HepG2 (cell line): Measurements from ENCODE around the gene ANP32D. TPM values are rescaled to one million over a fixed set of nuclear protein-coding genes. Genes with fewer than 3 reads are reported as not detected.

Experiments used
- ATAC-seq: fragments of 200-7000 bp; cut with Tn5 transposase; 3 replicates; pipeline ENCODE4 v1.9.1; 2020; ENCODE audit warnings: mild to moderate bottlenecking, moderate library complexity
- BruUV-seq: library from RNA; stranded (reverse); fragments of 400-500 nt; replicated peaks from 2 replicates; lab custom pipeline; 2021; lab: Mats Ljungman, UMichigan
- CTCF ChIA-PET: fragments of 300-600 bp; formaldehyde crosslinking; extraction: SDS; loops from one replicate; lab custom pipeline; 2021; ENCODE audit warnings: low total read pairs, inconsistent platforms, low intra/inter-chr PET ratio; lab: Yijun Ruan, JAX
- POLR2A ChIA-PET: fragments of 350-600 bp; sonication (Branson Sonifier 250); formaldehyde crosslinking; loops from one replicate; lab custom pipeline; 2020; ENCODE audit warnings: antibody characterized with exemption, inconsistent platforms; lab: Yijun Ruan, JAX
- DNase-seq: peaks from one replicate; pipeline ENCODE4 v3.0.0-alpha.2; 2015; ENCODE audit warnings: low spot score
- FAIRE-seq: peaks from 3 replicates; lab custom pipeline; 2011; peaks lifted over from hg19 to GRCh38; lab: Jason Lieb, UNC
- H2AFZ ChIP-seq: one replicate; pipeline ENCODE4 v1.6.1; 2011; ENCODE audit warnings: low read length, inconsistent platforms
- H3K27ac ChIP-seq: fragments of 300-600 bp; 3 replicates; pipeline ENCODE4 v1.8.0; 2011; ENCODE audit warnings: mixed run types, mild to moderate bottlenecking, mixed read lengths, low read length, inconsistent platforms; ENCODE audit not compliant: insufficient read depth; ENCODE audit errors: extremely low read length
- H3K27me3 ChIP-seq, 2 experiments: fragments of 200-600 bp in 1 of 2; 2 replicates in 1 of 2; 3 replicates in 1 of 2; pipeline versions ENCODE4 v1.6.0 to v1.8.0; 2011; ENCODE audit warnings: low read length in 2 of 2, mild to moderate bottlenecking in 2 of 2, moderate library complexity in 2 of 2, inconsistent platforms in 1 of 2; ENCODE audit not compliant: insufficient read depth in 2 of 2, control insufficient read depth in 1 of 2
- H3K36me3 ChIP-seq, 2 experiments: fragments of 200-600 bp in 1 of 2; replicated peaks in 1 of 2; 2 replicates in 1 of 2; 3 replicates in 1 of 2; pipeline versions ENCODE4 v1.5.1 to v1.8.0; 2011; ENCODE audit warnings: low read length in 2 of 2, inconsistent platforms in 1 of 2; ENCODE audit not compliant: insufficient read depth in 2 of 2, control insufficient read depth in 1 of 2
- H3K4me1 ChIP-seq: 2 replicates; pipeline ENCODE4 v1.5.1; 2012; ENCODE audit warnings: low read length, inconsistent platforms; ENCODE audit not compliant: insufficient read depth
- H3K4me2 ChIP-seq: 2 replicates; pipeline ENCODE4 v1.6.0; 2011; ENCODE audit warnings: low read depth, low read length, inconsistent platforms
- H3K4me3 ChIP-seq, 3 experiments: fragments of 200-600 bp in 1 of 3; sonication (generic), shearing (Covaris generic) in 1 of 3; replicated peaks in 1 of 3; 2 replicates each; pipeline ENCODE4 v1.5.1; 2011 to 2016; ENCODE audit warnings: low read length in 3 of 3, inconsistent platforms in 2 of 3, low read depth in 2 of 3, mild to moderate bottlenecking in 2 of 3, control low read depth in 1 of 3, mixed read lengths in 1 of 3; ENCODE audit not compliant: insufficient read depth in 1 of 3
- H3K79me2 ChIP-seq: one replicate; pipeline ENCODE4 v1.6.1; 2011; ENCODE audit warnings: low read length, inconsistent platforms; ENCODE audit not compliant: insufficient read depth
- H3K9ac ChIP-seq: 2 replicates; pipeline ENCODE4 v1.6.0; 2011; ENCODE audit warnings: mild to moderate bottlenecking, low read depth, low read length, inconsistent platforms; ENCODE audit not compliant: insufficient read depth
- H3K9me3 ChIP-seq: 2 replicates; pipeline ENCODE4 v1.5.1; 2012; ENCODE audit warnings: mild to moderate bottlenecking, low read length
- H4K20me1 ChIP-seq: 2 replicates; pipeline ENCODE4 v1.6.0; 2011; ENCODE audit warnings: inconsistent platforms, mild to moderate bottlenecking, low read length, moderate library complexity; ENCODE audit not compliant: insufficient read depth
- CHD2 ChIP-seq: IDR thresholded peaks from 2 replicates; pipeline ENCODE4 v1.6.1; 2011; ENCODE audit warnings: low read depth, low read length, improper control_type of control experiment
- DR1 ChIP-seq: sonication (generic); formaldehyde crosslinking; IDR thresholded peaks from 2 replicates; pipeline ENCODE4 v1.8.0; 2021; ENCODE audit warnings: mild to moderate bottlenecking, missing genetic modification reagents, inconsistent platforms
- FLYWCH1 ChIP-seq: sonication (generic); formaldehyde crosslinking; IDR thresholded peaks from 2 replicates; pipeline ENCODE4 v1.8.1; 2023; ENCODE audit warnings: mild to moderate bottlenecking, missing genetic modification reagents
- FOXM1 ChIP-seq: sonication (generic); formaldehyde crosslinking; IDR thresholded peaks from 2 replicates; pipeline ENCODE4 v1.5.0; 2020; ENCODE audit warnings: missing genetic modification reagents
- GZF1 ChIP-seq: sonication (generic); formaldehyde crosslinking; IDR thresholded peaks from 2 replicates; pipeline ENCODE4 v1.5.1; 2020; ENCODE audit warnings: mild to moderate bottlenecking, missing genetic modification reagents
- JARID2 ChIP-seq: sonication (generic); formaldehyde crosslinking; IDR thresholded peaks from 2 replicates; pipeline ENCODE4 v1.8.1; 2023; ENCODE audit warnings: missing genetic modification reagents, inconsistent platforms; ENCODE audit not compliant: insufficient replicate concordance
- KDM1A ChIP-seq: IDR thresholded peaks from 2 replicates; pipeline ENCODE4 v1.6.1; 2016; ENCODE audit warnings: missing compliant biosample characterization
- MXI1 ChIP-seq: IDR thresholded peaks from 3 replicates; pipeline ENCODE4 v1.6.1; 2012; ENCODE audit warnings: low read depth, low read length, inconsistent platforms, borderline replicate concordance
- SOX5 ChIP-seq: IDR thresholded peaks from 2 replicates; pipeline ENCODE4 v1.6.1; 2016; ENCODE audit warnings: borderline replicate concordance
- TFE3 ChIP-seq: IDR thresholded peaks from 2 replicates; pipeline ENCODE4 v1.6.1; 2016
- THRA ChIP-seq: sonication (generic); formaldehyde crosslinking; IDR thresholded peaks from 2 replicates; pipeline ENCODE4 v1.4.0; 2020; ENCODE audit warnings: missing genetic modification reagents, borderline replicate concordance
- TP53 ChIP-seq: sonication (generic); formaldehyde crosslinking; conservative IDR thresholded peaks from 2 replicates; pipeline ENCODE4 v1.4.0; 2020; ENCODE audit warnings: missing genetic modification reagents
- ZBTB3 ChIP-seq: sonication (generic); formaldehyde crosslinking; IDR thresholded peaks from 2 replicates; pipeline ENCODE4 v1.4.0; 2020; ENCODE audit warnings: low read depth, mild to moderate bottlenecking, moderate library complexity, missing genetic modification reagents, borderline replicate concordance
- ZNF296 ChIP-seq: sonication (generic); formaldehyde crosslinking; conservative IDR thresholded peaks from 2 replicates; pipeline ENCODE4 v1.5.0; 2020; ENCODE audit warnings: mild to moderate bottlenecking, missing genetic modification reagents
- ZNF703 ChIP-seq: sonication (generic); formaldehyde crosslinking; IDR thresholded peaks from 2 replicates; pipeline ENCODE4 v1.5.1; 2020; ENCODE audit warnings: missing genetic modification reagents, mild to moderate bottlenecking, moderate library complexity, borderline replicate concordance
- ZNF792 ChIP-seq: IDR thresholded peaks from 2 replicates; pipeline ENCODE4 v1.6.1; 2016
- WGBS: methylation state at CpG from one replicate; pipeline ENCODE4 v1.1.6; 2017; ENCODE audit warnings: low lambda C conversion rate; 5-methylcytosine and 5-hydroxymethylcytosine counted together
- in situ Hi-C: cut with HindIII; loops from 2 replicates; pipeline ENCODE4 v1.10.0; 2017; ENCODE audit warnings: low pct_unique_long_range_greater_than_20kb; ENCODE audit not compliant: extremely low pct_ligation_motif_present
- intact Hi-C: fragments of 100-400 bp; cut with micrococcal nuclease; formaldehyde crosslinking; loops from one replicate; pipeline ENCODE4 v1.10.0; 2022; ENCODE audit not compliant: unreplicated experiment
- polyA plus RNA-seq, 8 experiments: library from polyadenylated mRNA; depleted of rRNA in 3 of 8; stranded (reverse) in 7 of 8; unstranded in 1 of 8; fragments of >200 nt; fragmentation: Illumina TruSeq in 4 of 8; extraction: Trizol in 4 of 8; gene quantifications; 2 replicates each; pipeline versions ENCODE4 v1.2.1 to v1.2.3, GENCODE V29; 2011 to 2016; ENCODE audit warnings: low read depth in 4 of 8, missing spikeins in 1 of 8, mixed read lengths in 1 of 8; ENCODE audit not compliant: insufficient read depth in 1 of 8
- total RNA-seq, 5 experiments: library from RNA; depleted of rRNA; stranded (reverse); fragments of >200 nt; fragmentation: Illumina TruSeq; extraction: Trizol; gene quantifications; 2 replicates each; pipeline ENCODE4 v1.2.3, GENCODE V29; 2016; ENCODE audit warnings: low read depth in 1 of 5
- TF ChIP-seq, protein P1 (sequence below): sonication (generic); formaldehyde crosslinking; conservative IDR thresholded peaks from 2 replicates; pipeline ENCODE4 v1.8.1; 2023; ENCODE audit warnings: missing genetic modification reagents
- TF ChIP-seq, protein P2 (sequence below): sonication (generic); formaldehyde crosslinking; IDR thresholded peaks from 2 replicates; pipeline ENCODE4 v1.8.1; 2023; ENCODE audit warnings: mild to moderate bottlenecking, inconsistent platforms, moderate library complexity, missing genetic modification reagents, borderline replicate concordance
- TF ChIP-seq, protein P3 (sequence below): sonication (generic); formaldehyde crosslinking; IDR thresholded peaks from 2 replicates; pipeline ENCODE4 v1.8.0; 2022; ENCODE audit warnings: missing genetic modification reagents, mild to moderate bottlenecking, inconsistent platforms, borderline replicate concordance

Gene ANP32D
- total and polyA plus RNA-seq, 2 of the 13 experiments (the other 11 are each of a cell fraction or from before 2014, with no cell fraction given): not detected

DNA sequence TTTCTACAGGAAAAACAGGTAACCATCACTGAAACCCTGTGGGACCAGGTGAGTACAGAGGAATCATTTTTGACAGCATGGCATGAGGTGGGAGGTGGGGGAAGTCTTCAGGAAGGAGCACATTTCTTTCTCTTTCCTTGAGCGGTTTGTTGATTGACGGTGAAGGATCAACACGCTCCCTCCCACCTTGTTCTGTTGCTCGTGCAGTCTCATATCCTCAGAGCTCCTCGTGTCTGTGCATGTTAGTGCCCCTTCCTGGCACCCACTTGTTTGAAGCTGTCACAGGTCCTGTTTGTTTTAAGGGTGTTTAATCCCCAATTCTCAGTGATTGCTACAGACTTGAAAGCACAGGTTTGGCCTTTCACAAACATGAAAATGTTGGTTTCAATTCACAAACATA lies 14.3 kb downstream of the ANP32D start (continued):
- TF ChIP-seq GZF1 (CRISPR knock-in tag) (no peak), JARID2 (CRISPR knock-in tag) (no peak), ZBTB3 (CRISPR knock-in tag) (no peak), ZNF703 (CRISPR knock-in tag) (no peak), FLYWCH1 (CRISPR knock-in tag) (no peak), SOX5 (no peak), THRA (CRISPR knock-in tag) (no peak)

DNA sequence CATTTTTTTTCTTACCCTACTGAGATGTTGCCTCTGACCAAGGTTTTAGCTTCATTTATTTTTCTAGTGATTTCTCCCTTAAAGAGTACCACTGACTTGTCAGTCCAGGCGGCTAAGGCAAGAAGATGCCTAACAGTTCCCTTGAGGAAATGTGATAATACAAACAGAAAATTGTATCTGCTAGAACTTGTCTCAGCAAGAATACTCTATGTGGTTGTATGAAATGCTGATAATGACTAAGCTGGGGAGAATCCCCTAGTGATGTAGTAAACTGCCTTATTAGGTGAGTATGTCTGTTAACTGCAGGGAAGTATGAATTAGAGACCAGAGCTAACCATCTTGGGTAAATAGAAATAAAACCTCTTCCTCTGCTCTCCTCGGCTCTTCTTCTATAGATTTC lies 16.7 kb downstream of the ANP32D start:
- CTCF ChIA-PET: no interaction called here
- POLR2A ChIA-PET: no interaction called here
- Histone ChIP-seq H2AFZ (no peak overlapping the region), H3K36me3 (no peaks in the 10 kb centered on the region), H3K4me3 (no peak overlapping the region), H3K27ac (no peak overlapping the region), H3K27me3 (peaks cover 0 to 12% of the 10 kb centered on the region in 2 experiments; a peak in 2 of 5 replicates), H3K4me1 (no peaks in the 10 kb centered on the region), H3K4me2 (no peak overlapping the region), H3K79me2 (no peaks in the 10 kb centered on the region), H3K9me3 (no peaks in the 10 kb centered on the region), H4K20me1 (no peaks in the 10 kb centered on the region), H3K9ac (no peak overlapping the region)
- in situ Hi-C loops: no loop called here
- no TSS peak for BruUV-seq
- WGBS: 4% methylated on average over 2 of the region's 2 CpGs
- intact Hi-C loops: no loop called here
- ATAC-seq (no peak), DNase-seq (no peak), FAIRE-seq (no peak)
- TF ChIP-seq, protein P1, sequence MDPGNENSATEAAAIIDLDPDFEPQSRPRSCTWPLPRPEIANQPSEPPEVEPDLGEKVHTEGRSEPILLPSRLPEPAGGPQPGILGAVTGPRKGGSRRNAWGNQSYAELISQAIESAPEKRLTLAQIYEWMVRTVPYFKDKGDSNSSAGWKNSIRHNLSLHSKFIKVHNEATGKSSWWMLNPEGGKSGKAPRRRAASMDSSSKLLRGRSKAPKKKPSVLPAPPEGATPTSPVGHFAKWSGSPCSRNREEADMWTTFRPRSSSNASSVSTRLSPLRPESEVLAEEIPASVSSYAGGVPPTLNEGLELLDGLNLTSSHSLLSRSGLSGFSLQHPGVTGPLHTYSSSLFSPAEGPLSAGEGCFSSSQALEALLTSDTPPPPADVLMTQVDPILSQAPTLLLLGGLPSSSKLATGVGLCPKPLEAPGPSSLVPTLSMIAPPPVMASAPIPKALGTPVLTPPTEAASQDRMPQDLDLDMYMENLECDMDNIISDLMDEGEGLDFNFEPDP (CRISPR knock-in tag): no peak
- TF ChIP-seq DR1 (no peak), KDM1A (CRISPR knock-in tag) (no peak), MXI1 (no peak), TFE3 (CRISPR knock-in tag) (no peak), FOXM1 (CRISPR knock-in tag) (no peak), CHD2 (no peak), ZNF296 (CRISPR knock-in tag) (no peak), ZNF792 (CRISPR knock-in tag) (no peak), TP53 (CRISPR knock-in tag) (no peak)
- TF ChIP-seq, protein P2, sequence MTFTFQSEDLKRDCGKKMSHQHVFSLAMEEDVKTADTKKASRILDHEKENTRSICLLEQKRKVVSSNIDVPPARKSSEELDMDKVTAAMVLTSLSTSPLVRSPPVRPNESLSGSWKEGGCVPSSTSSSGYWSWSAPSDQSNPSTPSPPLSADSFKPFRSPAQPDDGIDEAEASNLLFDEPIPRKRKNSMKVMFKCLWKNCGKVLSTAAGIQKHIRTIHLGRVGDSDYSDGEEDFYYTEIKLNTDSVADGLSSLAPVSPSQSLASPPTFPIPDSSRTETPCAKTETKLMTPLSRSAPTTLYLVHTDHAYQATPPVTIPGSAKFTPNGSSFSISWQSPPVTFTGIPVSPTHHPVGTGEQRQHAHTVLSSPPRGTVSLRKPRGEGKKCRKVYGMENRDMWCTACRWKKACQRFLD: no peak
- TF ChIP-seq, protein P3, sequence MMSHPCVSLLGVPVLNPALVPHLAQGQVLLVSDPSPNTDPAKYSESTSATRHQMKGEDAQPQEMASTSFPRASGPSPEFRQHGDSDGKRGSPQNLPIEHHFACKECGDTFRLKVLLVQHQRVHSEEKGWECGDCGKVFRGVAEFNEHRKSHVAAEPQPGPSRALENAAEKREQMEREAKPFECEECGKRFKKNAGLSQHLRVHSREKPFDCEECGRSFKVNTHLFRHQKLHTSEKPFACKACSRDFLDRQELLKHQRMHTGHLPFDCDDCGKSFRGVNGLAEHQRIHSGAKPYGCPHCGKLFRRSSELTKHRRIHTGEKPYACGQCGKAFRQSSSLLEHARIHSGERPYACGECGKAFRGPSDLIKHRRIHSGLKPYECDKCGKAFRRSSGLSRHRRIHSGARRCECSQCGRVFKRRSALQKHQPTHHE (CRISPR knock-in tag): no peak
